Natural killer cell treated with Interleukin-12 subunit alpha and Interleukin-12 subunit beta and Interleukin-15 and Interleukin-18, amount 100 ng/mL, for 72 hours (primary cell): ENCODE measurements around the gene MYOCD. TPM values are rescaled to one million over a fixed set of nuclear protein-coding genes. Genes with fewer than 3 reads are reported as not detected.

Source experiments
- ATAC-seq, 2 donors: fragments of 150-1000 bp; cut with Tn5 transposase in 1 of 2; sonication (Bioruptor Pico), chemical (Tn5 transposase) in 1 of 2; 2 replicates each; pipeline ENCODE4 v1.10.0; 2021
- DNase-seq: peaks from one replicate; pipeline ENCODE4 v3.0.0; 2022; ENCODE audit warnings: low spot score
- H3K27ac Mint-ChIP-seq, 2 donors: 1 replicate in 1 of 2; 2 replicates in 1 of 2; pipeline ENCODE4 v1.8.0; 2022; ENCODE audit warnings: mixed read lengths in 2 of 2, mild to moderate bottlenecking in 1 of 2, moderate library complexity in 1 of 2
- H3K27me3 Mint-ChIP-seq, 2 donors: 1 replicate in 1 of 2; 2 replicates in 1 of 2; pipeline ENCODE4 v1.8.0; 2022; ENCODE audit warnings: mixed read lengths in 2 of 2
- H3K36me3 Mint-ChIP-seq: one replicate; pipeline ENCODE4 v1.8.0; 2022; ENCODE audit warnings: mixed read lengths
- H3K4me1 Mint-ChIP-seq, 2 donors: 1 replicate in 1 of 2; 2 replicates in 1 of 2; pipeline ENCODE4 v1.8.0; 2022; ENCODE audit warnings: low read depth in 2 of 2, mixed read lengths in 2 of 2, mild to moderate bottlenecking in 1 of 2
- H3K4me3 Mint-ChIP-seq: one replicate; pipeline ENCODE4 v1.8.0; 2022; ENCODE audit warnings: mixed read lengths
- H3K9me3 Mint-ChIP-seq: 2 replicates; pipeline ENCODE4 v1.8.0; 2022; ENCODE audit warnings: mixed read lengths
- total RNA-seq, 2 donors: library from RNA; stranded (reverse); gene quantifications; one replicate each; pipeline ENCODE4 v1.2.3, GENCODE V29; 2022

MYOCD gene
- total RNA-seq, 2 donors from 2014 or later = not detected

DNA sequence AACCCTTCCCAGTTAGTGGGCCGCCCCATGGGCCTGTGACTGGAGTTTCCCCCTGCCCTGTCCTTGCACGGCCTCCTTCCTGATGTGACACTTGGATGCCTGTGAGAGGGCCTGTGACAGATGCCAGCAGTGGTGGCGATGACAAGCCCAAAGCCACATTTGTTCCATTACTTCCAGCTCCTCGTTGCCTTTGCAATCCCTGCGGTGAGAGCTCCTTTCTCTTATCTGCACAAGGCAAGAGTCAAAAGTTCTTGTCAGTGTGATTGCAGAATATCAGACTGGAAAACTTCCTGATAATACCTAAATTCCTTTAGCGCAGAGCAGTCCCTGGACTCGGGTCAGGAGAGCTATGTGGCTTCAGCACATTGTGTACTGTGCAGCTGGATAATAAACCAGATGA, 69.2 kb downstream of the MYOCD start:
- Mint-ChIP-seq H3K27me3 (peaks cover 0 to 7% of the 10 kb centered on the region in 2 donors), H3K4me3 (no peak overlapping the region), H3K9me3 (peaks cover 4% of the 10 kb centered on the region), H3K27ac (no peak overlapping the region), H3K36me3 (no peaks in the 10 kb centered on the region), H3K4me1 (no peaks in the 10 kb centered on the region)
- no peak for ATAC-seq
- DNase-seq = no peak

DNA sequence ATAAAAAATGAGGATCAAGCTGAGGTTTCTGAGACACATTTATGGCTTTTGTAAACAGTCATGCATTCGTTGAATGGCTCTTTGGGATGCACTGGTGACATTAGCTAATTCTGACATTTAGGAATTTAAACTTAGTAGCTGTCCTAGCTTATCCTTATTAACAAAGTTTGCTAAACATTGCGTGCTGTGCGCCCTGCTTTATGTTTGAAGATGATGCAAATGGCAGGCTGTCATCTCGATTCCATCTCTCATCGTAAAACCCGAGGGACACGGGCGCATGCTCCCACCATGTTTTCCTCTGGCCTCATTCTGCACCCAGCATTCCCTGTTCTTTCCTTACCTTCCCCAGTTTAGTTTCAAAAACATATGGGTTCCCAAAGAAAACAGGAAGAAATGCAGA, 69.8 kb downstream of the MYOCD start:
- no peak for DNase-seq
- Mint-ChIP-seq H3K36me3 (no peaks in the 10 kb centered on the region), H3K4me3 (no peak overlapping the region), H3K4me1 (no peaks in the 10 kb centered on the region), H3K9me3 (peaks cover 4% of the 10 kb centered on the region), H3K27me3 (peaks cover 0 to 7% of the 10 kb centered on the region in 2 donors), H3K27ac (no peak overlapping the region)
- ATAC-seq = no peak

DNA sequence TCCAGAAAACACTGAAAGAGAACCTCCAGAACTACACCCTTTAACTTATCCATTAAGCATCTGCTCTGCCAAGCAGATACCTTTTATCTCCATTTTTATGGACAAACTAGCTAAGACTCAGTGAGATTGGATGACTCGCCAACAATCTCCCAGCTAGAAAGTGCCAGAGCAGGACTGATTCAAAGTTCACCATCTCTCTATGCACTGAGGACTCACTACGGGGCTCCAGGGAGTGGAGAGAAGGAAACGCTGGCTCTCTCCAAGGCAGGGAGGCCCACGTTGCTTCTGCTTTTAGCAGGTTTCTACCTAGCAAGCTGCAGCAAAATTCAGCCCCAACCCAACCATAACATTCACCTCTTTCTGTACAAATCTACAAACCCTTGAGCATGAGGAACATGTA, 70.8 kb downstream of the MYOCD start:
- peaks cover 7% of the 10 kb centered on the region for H3K9me3 Mint-ChIP-seq
- peaks cover 0 to 7% of the 10 kb centered on the region in 2 donors for H3K27me3 Mint-ChIP-seq
- DNase-seq (no peak), ATAC-seq (no peak)
- H3K4me1 Mint-ChIP-seq = no peaks in the 10 kb centered on the region
- no peak overlapping the region for H3K27ac Mint-ChIP-seq
- H3K36me3 Mint-ChIP-seq = no peaks in the 10 kb centered on the region
- H3K4me3 Mint-ChIP-seq = no peak overlapping the region

DNA sequence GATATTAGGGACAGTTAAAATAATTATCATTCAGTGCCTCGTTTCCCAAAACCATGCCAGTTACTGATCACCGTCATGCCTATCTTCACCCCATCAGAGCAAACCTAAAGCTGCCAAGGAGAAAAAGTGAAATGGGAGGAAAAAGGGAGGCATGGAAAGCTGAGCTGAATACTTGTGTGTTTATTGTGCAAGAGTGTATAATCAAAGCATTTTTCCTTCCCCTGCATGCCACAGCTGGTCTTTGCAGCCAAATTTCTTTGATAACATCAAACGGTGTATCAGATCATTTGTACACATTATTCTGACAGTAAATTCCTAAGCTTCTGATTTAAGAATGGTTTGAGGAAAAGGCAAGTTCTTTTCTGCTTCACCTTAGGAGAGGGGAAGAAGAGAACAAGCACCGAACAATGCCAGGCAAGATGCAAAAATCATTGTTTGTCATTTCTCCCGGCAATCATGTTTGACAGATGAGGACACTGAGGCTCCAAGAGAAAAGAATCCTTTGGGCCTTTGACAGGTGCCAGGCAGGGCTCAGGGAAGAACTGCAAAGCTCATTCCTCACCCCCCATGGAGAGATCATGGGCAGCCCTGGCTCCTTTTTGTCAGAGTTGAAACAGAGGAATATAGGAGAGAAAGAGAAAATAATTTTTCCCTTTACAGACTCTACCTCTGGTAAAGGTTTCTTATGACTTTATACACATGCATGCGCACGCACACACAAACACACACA, 72.2 kb downstream of the MYOCD start:
- Mint-ChIP-seq H3K27me3 (peaks cover 0 to 7% of the 10 kb centered on the region in 2 donors), H3K4me1 (no peaks in the 10 kb centered on the region), H3K27ac (no peak overlapping the region), H3K4me3 (no peak overlapping the region), H3K9me3 (peaks cover 3% of the 10 kb centered on the region), H3K36me3 (no peaks in the 10 kb centered on the region)
- no peak for ATAC-seq
- no peak for DNase-seq

DNA sequence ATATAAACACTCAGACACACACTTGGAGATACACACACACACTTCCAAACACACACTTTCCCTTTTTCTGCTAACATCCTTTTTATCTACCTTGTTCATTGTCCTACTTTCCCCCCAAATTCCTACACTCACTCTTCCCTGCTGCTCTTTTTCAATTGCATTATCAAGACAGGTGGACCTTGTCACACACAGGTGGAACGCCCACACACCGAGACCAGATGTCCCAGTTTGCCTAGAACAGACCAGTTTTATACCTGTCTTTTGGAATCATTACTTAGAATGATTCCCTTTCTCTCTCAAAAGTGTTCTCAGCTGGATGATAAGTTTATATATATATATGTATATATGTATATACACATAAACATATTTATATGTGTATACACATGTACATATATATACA, 72.9 kb downstream of the MYOCD start:
- no peak overlapping the region for H3K27ac Mint-ChIP-seq
- no peak for DNase-seq
- peaks cover 3% of the 10 kb centered on the region for H3K9me3 Mint-ChIP-seq
- no peak for ATAC-seq
- no peaks in the 10 kb centered on the region for H3K36me3 Mint-ChIP-seq
- H3K27me3 Mint-ChIP-seq = peaks cover 0 to 7% of the 10 kb centered on the region in 2 donors
- H3K4me3 Mint-ChIP-seq = no peak overlapping the region
- H3K4me1 Mint-ChIP-seq = no peaks in the 10 kb centered on the region

DNA sequence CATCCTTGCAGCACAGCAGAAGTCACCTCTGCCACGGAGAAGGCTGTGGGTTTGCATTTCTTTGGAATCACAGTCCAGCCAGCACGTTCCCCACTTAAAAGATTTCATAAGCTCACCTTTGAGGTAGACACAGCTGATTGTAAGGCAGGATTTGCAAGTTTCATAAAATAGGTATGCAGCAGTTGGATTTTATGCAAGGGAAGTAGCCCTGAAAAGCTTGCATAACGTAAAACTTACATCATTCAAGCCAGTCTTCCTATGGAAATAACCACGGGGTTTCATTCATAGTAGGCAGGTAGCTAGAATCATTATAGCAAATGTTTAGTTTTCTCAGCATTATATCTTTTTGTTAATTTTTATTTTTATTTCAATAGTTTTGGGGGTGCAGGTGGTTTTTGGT, 73.8 kb downstream of the MYOCD start:
- Mint-ChIP-seq H3K27ac (no peak overlapping the region), H3K27me3 (peaks cover 0 to 7% of the 10 kb centered on the region in 2 donors), H3K4me3 (no peak overlapping the region), H3K9me3 (peaks cover 3% of the 10 kb centered on the region), H3K36me3 (no peaks in the 10 kb centered on the region), H3K4me1 (no peaks in the 10 kb centered on the region)
- ATAC-seq (no peak), DNase-seq (no peak)

DNA sequence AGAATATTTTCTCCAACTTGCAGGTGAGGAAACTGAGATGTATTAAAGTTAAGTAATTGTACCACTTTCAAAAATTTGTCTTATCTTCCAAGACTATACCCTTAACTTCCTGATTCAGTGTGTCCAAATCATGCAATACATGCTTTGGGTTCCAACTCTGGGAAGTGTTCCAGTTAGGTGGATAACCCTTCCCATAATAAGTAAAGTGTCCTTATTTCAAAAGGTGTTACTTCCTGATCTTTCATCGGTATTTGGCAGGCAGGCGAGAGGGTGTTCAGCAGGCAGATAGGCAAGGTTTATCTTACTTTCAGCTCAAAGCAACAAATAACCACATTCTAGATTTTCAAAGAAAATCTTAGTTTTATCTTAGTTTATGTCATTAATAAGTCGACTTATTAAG, 77.4 kb downstream of the MYOCD start:
- no peak for ATAC-seq
- no peak overlapping the region for H3K4me3 Mint-ChIP-seq

DNA sequence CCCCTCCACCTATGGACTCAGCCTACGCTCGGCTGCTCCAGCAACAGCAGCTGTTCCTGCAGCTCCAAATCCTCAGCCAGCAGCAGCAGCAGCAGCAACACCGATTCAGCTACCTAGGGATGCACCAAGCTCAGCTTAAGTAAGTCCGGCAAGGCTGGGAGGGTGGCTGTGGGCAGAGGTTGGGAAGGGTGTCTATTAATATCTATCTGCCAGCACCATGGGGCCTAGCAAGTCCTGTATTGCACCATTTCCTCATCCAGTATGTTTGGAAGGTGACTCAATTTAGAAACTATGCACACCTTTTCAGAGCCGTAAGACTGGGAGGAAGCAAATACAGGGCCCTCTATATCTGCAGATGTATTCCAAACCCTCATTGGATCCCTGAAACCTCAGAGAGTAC, 78.6 kb downstream of the MYOCD start:
- H3K27me3 Mint-ChIP-seq = peaks cover 0 to 18% of the 10 kb centered on the region in 2 donors
- no peak overlapping the region for H3K4me3 Mint-ChIP-seq
- H3K4me1 Mint-ChIP-seq = no peaks in the 10 kb centered on the region
- peaks cover 5% of the 10 kb centered on the region for H3K9me3 Mint-ChIP-seq
- no peaks in the 10 kb centered on the region for H3K36me3 Mint-ChIP-seq
- no peak overlapping the region for H3K27ac Mint-ChIP-seq
- no peak for ATAC-seq
- no peak for DNase-seq

More for the DNA sequence above, 77.4 kb downstream of the MYOCD start:
- no peaks in the 10 kb centered on the region for H3K36me3 Mint-ChIP-seq
- H3K9me3 Mint-ChIP-seq = peaks cover 5% of the 10 kb centered on the region
- peaks cover 0 to 25% of the 10 kb centered on the region in 2 donors for H3K27me3 Mint-ChIP-seq
- no peaks in the 10 kb centered on the region for H3K4me1 Mint-ChIP-seq
- no peak overlapping the region for H3K27ac Mint-ChIP-seq
- no peak for DNase-seq

DNA sequence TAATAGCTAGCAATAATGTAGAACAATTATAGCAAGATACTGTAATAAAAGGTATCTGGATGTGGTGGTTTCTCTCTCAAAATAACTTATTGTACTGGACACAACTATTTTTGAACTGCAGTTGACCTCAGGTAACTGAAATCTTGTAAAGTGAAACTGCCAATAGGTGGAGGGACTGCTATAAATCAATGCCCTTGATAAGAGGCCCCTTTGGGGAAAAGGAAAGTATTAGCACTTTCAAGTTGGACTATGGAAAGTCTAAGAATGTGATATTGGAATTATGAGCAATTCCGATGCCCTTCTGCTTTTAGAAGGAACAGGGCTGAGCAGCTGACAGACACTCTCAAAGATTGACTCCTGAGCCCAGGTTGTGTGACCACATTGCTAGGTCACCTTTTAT, 79.1 kb downstream of the MYOCD start:
- H3K36me3 Mint-ChIP-seq = no peaks in the 10 kb centered on the region
- no peak overlapping the region for H3K4me3 Mint-ChIP-seq
- no peak overlapping the region for H3K27ac Mint-ChIP-seq
- H3K4me1 Mint-ChIP-seq = no peaks in the 10 kb centered on the region
- DNase-seq = no peak
- ATAC-seq = no peak
- H3K27me3 Mint-ChIP-seq = peaks cover 0 to 18% of the 10 kb centered on the region in 2 donors
- peaks cover 5% of the 10 kb centered on the region for H3K9me3 Mint-ChIP-seq

DNA sequence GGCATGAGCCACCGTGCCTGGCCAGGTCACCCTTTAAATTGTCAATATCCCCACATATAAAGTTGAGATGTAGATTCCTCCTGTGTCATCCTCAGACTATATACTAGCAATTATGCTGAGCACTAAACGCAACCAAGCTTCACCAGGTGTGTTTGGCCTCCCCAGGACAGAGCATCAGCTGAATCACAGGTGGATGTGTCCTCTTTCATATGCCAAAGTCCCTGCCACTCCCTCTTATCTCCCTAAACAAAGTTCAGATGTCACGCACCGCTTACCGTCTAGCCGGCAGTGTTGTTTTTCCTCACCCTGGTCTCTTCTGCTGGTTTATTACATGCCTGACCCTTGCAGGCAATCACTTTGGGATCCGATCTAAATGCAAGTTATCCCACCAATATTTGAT, 79.8 kb downstream of the MYOCD start:
- no peak overlapping the region for H3K4me3 Mint-ChIP-seq
- H3K9me3 Mint-ChIP-seq = peaks cover 5% of the 10 kb centered on the region
- ATAC-seq (no peak), DNase-seq (no peak)
- no peaks in the 10 kb centered on the region for H3K36me3 Mint-ChIP-seq
- H3K4me1 Mint-ChIP-seq = no peaks in the 10 kb centered on the region
- H3K27ac Mint-ChIP-seq = no peak overlapping the region
- H3K27me3 Mint-ChIP-seq = peaks cover 0 to 18% of the 10 kb centered on the region in 2 donors

DNA sequence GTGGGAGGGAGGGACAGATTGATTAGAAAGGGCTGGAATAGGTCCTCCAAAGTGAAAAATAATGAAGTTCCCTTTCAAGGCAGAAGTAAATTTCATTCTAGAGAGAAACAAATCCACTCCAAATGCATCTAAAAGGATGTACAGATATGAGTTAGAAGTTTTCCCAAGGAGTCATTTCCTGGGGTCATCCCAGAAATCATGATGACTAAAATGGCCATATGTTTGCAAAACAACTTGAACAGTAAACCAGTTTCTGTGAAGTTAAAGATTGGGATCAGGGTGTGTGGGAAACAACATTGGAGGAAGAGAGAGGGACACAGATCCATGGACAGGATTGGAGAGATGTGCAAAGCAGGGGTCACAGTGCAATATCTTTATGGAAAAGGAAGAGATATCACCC, 91.1 kb downstream of the MYOCD start:
- no peaks in the 10 kb centered on the region for H3K4me1 Mint-ChIP-seq
- no peaks in the 10 kb centered on the region for H3K27me3 Mint-ChIP-seq
- H3K9me3 Mint-ChIP-seq = peaks cover 9% of the 10 kb centered on the region
- DNase-seq (no peak), ATAC-seq (no peak)
- no peak overlapping the region for H3K4me3 Mint-ChIP-seq
- no peak overlapping the region for H3K27ac Mint-ChIP-seq
- H3K36me3 Mint-ChIP-seq = no peaks in the 10 kb centered on the region

DNA sequence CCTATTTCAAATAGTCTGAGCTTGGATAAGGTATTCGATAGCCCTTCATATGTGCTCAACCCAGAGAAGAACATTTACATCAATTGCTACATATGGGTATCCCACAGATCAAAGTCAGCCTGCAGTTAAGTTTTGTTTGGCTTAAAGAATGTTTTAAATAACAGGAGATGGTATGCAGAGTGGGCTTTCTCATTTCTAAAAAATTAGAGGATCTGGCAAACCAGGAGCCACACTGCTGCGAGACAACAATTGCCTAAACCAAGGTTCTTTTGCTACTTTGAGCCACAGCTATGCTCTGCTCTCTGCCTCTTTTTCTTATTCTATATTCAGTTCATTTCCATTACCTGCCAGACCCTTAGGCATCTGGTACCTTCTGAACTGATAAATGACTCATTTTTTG, 93.4 kb downstream of the MYOCD start:
- no peaks in the 10 kb centered on the region for H3K27me3 Mint-ChIP-seq
- no peaks in the 10 kb centered on the region for H3K36me3 Mint-ChIP-seq
- ATAC-seq (no peak), DNase-seq (no peak)
- H3K4me1 Mint-ChIP-seq = no peaks in the 10 kb centered on the region
- H3K9me3 Mint-ChIP-seq = peaks cover 13% of the 10 kb centered on the region
- no peak overlapping the region for H3K27ac Mint-ChIP-seq
- H3K4me3 Mint-ChIP-seq = no peak overlapping the region

DNA sequence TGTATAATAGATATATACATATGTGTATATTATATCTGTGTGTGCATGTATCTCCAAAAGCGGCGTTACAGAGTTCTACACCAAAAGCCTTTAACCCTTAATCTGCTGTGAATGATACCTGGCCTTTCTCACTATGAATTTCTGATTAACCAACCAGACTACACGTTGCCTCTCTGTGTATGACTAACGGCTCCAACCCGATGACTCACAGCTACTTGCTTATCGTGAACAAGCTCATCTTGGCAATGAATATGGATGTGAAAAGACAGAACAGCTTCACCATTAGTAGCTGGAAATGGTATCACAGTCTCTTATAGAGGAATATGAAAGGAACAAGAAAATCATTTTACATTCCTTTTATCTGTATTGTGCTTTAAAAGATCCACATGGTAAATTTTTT, 99.9 kb downstream of the MYOCD start:
- ATAC-seq = no peak
- peaks cover 4% of the 10 kb centered on the region for H3K9me3 Mint-ChIP-seq
- no peaks in the 10 kb centered on the region for H3K27me3 Mint-ChIP-seq
- no peak for DNase-seq
- H3K4me3 Mint-ChIP-seq = no peak overlapping the region
- H3K27ac Mint-ChIP-seq = no peak overlapping the region
- H3K36me3 Mint-ChIP-seq = no peaks in the 10 kb centered on the region
- H3K4me1 Mint-ChIP-seq = no peaks in the 10 kb centered on the region

DNA sequence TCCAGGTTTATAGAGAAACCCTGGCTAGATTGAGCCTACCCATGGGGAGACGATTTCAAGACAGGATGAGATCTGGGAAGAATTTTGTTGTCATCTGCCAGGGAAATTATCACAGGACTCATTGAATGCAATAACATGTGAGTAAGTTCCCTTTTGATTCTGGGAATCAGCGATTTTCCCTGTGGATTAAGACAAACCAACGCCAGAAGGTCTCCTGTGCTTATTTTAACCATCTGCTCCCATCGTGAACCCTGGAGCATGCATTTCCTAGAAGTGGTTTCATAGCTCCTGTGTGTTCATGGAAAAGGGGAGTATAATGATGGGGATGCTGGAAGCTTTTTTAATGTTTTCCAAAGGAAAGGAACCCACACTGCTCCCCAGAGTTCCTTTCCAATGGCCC, 102.6 kb downstream of the MYOCD start:
- no peak overlapping the region for H3K27ac Mint-ChIP-seq
- no peaks in the 10 kb centered on the region for H3K9me3 Mint-ChIP-seq
- ATAC-seq (no peak), DNase-seq (no peak)
- no peak overlapping the region for H3K4me3 Mint-ChIP-seq
- no peaks in the 10 kb centered on the region for H3K27me3 Mint-ChIP-seq
- no peaks in the 10 kb centered on the region for H3K36me3 Mint-ChIP-seq
- H3K4me1 Mint-ChIP-seq = no peaks in the 10 kb centered on the region

DNA sequence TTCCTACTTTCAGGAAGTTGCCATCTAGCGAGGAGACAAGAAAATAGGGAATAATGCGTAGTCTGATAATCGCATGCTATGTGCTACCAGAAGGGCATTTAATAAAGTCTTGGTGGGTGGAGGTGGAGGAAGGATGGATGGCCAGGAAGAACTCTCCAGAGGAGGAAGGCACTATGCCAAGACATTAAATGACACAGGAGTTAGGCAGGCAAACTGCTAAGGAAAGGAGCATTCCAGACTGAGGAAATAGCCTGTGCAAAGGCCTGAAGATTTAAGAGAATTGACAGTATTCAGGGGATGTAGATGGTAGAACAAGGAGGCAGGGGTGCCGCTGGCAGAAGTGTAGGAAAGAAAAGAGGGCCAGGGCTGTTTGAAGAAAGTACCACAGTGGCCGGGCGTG, 104.3 kb downstream of the MYOCD start:
- Mint-ChIP-seq H3K4me3 (no peak overlapping the region), H3K27me3 (no peaks in the 10 kb centered on the region), H3K27ac (no peak overlapping the region), H3K9me3 (no peaks in the 10 kb centered on the region), H3K36me3 (no peaks in the 10 kb centered on the region), H3K4me1 (no peaks in the 10 kb centered on the region)
- DNase-seq (no peak), ATAC-seq (no peak)
